WTC11 (cell line): Measurements from ENCODE around the gene BSN.

Source experiments
- CTCF ChIP-seq: fragments of 200-600 bp; IDR thresholded peaks from 2 replicates; pipeline ENCODE4 v1.8.0; 2022; ENCODE audit warnings: antibody characterized with exemption
- FOXJ3 ChIP-seq: sonication (generic); formaldehyde crosslinking; IDR thresholded peaks from 2 replicates; pipeline ENCODE4 v1.9.0; 2021; ENCODE audit warnings: missing genetic modification reagents, mild to moderate bottlenecking, borderline replicate concordance
- SP1 ChIP-seq: sonication (generic); formaldehyde crosslinking; conservative IDR thresholded peaks from 2 replicates; pipeline ENCODE4 v1.8.1; 2022; ENCODE audit warnings: missing genetic modification reagents
- TEAD4 ChIP-seq: sonication (generic); formaldehyde crosslinking; IDR thresholded peaks from 2 replicates; pipeline ENCODE4 v1.8.0; 2022; ENCODE audit warnings: mild to moderate bottlenecking, missing genetic modification reagents
- ZBTB21 ChIP-seq: sonication (generic); formaldehyde crosslinking; IDR thresholded peaks from 2 replicates; pipeline ENCODE4 v1.8.1; 2023; ENCODE audit warnings: mild to moderate bottlenecking, missing genetic modification reagents, borderline replicate concordance
- TF ChIP-seq, protein P1 (sequence below): sonication (generic); formaldehyde crosslinking; IDR thresholded peaks from 2 replicates; pipeline ENCODE4 v1.8.1; 2022; ENCODE audit warnings: low read depth, missing genetic modification reagents, borderline replicate concordance
- TF ChIP-seq, protein P2 (sequence below): sonication (generic); formaldehyde crosslinking; IDR thresholded peaks from 2 replicates; pipeline ENCODE4 v1.8.1; 2022; ENCODE audit warnings: low read depth, mild to moderate bottlenecking, moderate library complexity, missing genetic modification reagents, borderline replicate concordance
- TF ChIP-seq, protein P3 (sequence below): sonication (generic); formaldehyde crosslinking; IDR thresholded peaks from 2 replicates; pipeline ENCODE4 v1.8.1; 2023; ENCODE audit warnings: mild to moderate bottlenecking, missing genetic modification reagents, borderline replicate concordance

- TF ChIP-seq ZBTB21 (CRISPR knock-in tag) (no peak; the same call in 1 of the 2 replicates), CTCF (0 out of 2 replicates have a peak, but pooled peaks have one; percentile 46), FOXJ3 (CRISPR knock-in tag) (no peak), TEAD4 (no peak), SP1 (CRISPR knock-in tag) (peak; percentile 59)
- TF ChIP-seq, protein P1, sequence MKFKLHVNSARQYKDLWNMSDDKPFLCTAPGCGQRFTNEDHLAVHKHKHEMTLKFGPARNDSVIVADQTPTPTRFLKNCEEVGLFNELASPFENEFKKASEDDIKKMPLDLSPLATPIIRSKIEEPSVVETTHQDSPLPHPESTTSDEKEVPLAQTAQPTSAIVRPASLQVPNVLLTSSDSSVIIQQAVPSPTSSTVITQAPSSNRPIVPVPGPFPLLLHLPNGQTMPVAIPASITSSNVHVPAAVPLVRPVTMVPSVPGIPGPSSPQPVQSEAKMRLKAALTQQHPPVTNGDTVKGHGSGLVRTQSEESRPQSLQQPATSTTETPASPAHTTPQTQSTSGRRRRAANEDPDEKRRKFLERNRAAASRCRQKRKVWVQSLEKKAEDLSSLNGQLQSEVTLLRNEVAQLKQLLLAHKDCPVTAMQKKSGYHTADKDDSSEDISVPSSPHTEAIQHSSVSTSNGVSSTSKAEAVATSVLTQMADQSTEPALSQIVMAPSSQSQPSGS: no peak
- TF ChIP-seq, protein P2, sequence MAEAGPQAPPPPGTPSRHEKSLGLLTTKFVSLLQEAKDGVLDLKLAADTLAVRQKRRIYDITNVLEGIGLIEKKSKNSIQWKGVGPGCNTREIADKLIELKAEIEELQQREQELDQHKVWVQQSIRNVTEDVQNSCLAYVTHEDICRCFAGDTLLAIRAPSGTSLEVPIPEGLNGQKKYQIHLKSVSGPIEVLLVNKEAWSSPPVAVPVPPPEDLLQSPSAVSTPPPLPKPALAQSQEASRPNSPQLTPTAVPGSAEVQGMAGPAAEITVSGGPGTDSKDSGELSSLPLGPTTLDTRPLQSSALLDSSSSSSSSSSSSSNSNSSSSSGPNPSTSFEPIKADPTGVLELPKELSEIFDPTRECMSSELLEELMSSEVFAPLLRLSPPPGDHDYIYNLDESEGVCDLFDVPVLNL (CRISPR knock-in tag): no peak
- TF ChIP-seq, protein P3, sequence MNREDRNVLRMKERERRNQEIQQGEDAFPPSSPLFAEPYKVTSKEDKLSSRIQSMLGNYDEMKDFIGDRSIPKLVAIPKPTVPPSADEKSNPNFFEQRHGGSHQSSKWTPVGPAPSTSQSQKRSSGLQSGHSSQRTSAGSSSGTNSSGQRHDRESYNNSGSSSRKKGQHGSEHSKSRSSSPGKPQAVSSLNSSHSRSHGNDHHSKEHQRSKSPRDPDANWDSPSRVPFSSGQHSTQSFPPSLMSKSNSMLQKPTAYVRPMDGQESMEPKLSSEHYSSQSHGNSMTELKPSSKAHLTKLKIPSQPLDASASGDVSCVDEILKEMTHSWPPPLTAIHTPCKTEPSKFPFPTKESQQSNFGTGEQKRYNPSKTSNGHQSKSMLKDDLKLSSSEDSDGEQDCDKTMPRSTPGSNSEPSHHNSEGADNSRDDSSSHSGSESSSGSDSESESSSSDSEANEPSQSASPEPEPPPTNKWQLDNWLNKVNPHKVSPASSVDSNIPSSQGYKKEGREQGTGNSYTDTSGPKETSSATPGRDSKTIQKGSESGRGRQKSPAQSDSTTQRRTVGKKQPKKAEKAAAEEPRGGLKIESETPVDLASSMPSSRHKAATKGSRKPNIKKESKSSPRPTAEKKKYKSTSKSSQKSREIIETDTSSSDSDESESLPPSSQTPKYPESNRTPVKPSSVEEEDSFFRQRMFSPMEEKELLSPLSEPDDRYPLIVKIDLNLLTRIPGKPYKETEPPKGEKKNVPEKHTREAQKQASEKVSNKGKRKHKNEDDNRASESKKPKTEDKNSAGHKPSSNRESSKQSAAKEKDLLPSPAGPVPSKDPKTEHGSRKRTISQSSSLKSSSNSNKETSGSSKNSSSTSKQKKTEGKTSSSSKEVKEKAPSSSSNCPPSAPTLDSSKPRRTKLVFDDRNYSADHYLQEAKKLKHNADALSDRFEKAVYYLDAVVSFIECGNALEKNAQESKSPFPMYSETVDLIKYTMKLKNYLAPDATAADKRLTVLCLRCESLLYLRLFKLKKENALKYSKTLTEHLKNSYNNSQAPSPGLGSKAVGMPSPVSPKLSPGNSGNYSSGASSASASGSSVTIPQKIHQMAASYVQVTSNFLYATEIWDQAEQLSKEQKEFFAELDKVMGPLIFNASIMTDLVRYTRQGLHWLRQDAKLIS (CRISPR knock-in tag): peak; percentile 53; the same call in 1 of the 2 replicates
These were observed 165.1 kb downstream of the BSN start, which contains the start of gene AMIGO3 for GRCh38 chr3:49719214-49719884.
